Activated T-cell treated with anti-CD3 and anti-CD28 coated beads, Interleukin-2, amount 50 U/mL, for 1 hour (primary cell): Measurements from ENCODE around the gene GMCL1.
A peak's percentile ranks its signal among the peaks of the same experiment; 100 is the strongest.
"Not testable (repeated sequence)": the region's sequence is repeated elsewhere in the genome, so short reads cannot be mapped to it uniquely, and the experiment has no call there.

Experiments used
- DNase-seq: peaks from one replicate; pipeline ENCODE4 v3.0.0-alpha.2; 2020

The GMCL1 gene

DNA sequence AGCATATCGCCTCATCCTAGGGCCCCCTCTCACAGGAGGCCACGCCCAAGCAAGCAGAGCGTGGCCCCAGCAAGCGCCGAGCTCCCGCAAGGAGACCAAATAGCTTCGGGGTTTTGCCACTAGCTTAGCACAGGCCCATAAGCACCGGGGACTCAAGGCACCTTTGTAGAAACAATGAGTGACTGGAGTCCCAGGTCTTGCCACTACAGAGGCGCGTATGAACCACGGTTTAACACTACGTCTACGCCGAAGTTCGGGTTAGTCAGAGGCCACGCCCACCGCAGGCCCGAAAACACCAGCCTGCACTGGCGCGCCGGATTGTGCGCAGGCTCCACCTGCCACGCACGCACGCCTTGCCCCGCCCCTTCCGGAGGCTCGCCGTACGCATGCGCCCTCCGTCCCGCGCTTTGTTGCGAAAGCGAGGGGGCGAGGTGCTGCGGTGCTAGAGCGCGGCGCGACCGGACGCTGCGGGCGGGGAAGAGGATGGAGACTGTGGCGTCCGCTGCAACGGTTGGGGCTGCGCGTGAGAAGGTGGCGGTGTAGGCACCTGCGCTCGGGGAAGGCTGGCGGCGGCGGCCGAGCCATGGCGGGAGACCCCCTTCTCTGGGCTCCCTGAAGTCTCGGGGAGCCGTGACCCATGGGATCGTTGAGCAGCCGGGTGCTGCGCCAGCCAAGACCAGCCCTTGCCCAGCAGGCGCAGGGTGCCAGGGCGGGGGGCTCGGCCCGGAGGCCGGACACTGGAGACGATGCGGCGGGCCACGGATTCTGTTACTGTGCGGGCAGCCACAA lies at the start of gene GMCL1:
TSS of gene GMCL1 (plus strand) at position 405 of the 789 bp plus-strand sequence. CDS start at position 638, 233 bp downstream.
- peak; percentile 99 for DNase-seq

DNA sequence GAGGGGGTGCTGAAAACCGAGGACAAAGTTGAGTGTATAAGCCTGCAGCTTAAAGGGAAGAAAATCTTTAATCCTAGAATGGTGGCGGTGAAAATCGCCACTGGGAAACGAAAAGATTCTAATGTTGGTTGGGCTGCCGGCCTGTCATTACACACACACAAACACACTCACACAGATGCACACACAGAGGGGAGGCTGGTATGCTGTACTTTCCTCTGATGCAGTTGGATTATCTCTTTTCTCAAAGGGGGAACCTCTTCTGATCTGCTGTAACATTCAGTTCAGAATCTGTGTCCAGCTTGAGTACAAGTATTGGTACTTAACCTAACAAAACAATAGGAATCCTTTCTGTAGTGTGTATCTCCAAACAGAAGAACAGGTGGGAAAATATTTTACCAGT lies 48.5 kb upstream of the GMCL1 start:
- DNase-seq: no peak

- DNase-seq: no peak
Observed at GRCh38 chr2:69781321-69782248, 47.9 kb upstream of the GMCL1 start.

- no peak for DNase-seq
Observed at GRCh38 chr2:69784228-69784627, 45.2 kb upstream of the GMCL1 start.

DNA sequence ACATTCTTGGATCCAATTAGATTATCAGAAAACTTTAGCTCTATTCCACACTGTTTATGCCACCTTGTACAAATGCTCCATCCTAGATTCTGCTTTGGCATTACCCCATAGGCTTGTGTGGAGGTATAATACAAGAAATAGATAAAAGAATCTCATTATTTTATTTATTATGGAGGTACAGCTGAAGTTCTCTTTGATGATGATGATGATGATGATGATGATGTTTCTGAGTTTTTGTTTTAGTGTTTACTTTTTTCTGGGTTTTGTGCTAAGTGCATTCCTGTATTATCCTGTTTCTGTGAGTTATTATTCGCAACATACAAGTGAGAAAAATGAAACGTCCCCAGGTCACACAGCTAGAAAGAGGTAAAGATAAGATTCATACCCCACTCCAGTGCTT lies 44.1 kb upstream of the GMCL1 start:
- no peak for DNase-seq

- no peak for DNase-seq
Observed at GRCh38 chr2:69786052-69786560, 43.4 kb upstream of the GMCL1 start.

- no peak for DNase-seq
Observed at GRCh38 chr2:69789175-69789721, 40.2 kb upstream of the GMCL1 start.

- DNase-seq: no peak
Observed at GRCh38 chr2:69789772-69790600, 39.5 kb upstream of the GMCL1 start.

DNA sequence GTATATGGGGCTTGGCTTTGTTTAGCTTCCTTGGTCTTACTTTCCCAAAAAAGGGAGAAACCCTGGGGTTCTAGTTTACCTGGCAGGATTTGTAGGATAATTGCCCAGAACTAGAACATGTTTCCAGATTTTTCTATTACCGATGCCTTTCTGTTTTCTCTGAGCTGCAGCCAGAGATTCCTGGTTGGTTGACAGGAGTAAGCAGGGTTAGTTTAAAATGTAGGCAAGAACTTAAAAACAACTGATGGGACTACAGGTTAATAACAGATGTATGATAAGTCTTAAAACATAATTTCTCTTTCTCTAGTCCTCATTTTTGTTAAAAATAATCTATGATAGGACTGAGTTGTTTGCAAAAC lies 38.9 kb upstream of the GMCL1 start:
- DNase-seq: no peak

- DNase-seq: no peak
Observed at GRCh38 chr2:69791045-69791444, 38.4 kb upstream of the GMCL1 start.

GRCh38 chr2:69796174-69796573 lies 33.3 kb upstream of the GMCL1 start:
- no peak for DNase-seq

DNA sequence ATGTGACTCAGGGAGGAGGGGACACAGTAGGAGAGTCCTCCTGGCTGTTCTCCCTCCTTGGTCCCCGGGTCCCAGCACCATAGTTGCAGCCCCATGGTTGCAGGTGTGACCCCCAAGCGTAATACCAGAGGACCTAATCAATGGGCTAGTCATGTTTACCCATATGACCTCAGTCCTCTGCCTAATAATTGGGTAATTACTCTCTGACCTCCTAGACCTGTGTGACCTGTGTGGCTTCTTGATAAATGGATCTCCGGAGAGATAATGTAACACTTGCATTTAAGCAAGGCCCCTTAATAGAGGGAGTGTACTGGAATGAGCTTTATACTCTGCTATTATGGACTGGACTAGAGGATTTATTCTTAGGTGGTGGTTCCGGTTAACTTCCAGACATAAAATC lies 32.2 kb upstream of the GMCL1 start:
- no peak for DNase-seq

DNA sequence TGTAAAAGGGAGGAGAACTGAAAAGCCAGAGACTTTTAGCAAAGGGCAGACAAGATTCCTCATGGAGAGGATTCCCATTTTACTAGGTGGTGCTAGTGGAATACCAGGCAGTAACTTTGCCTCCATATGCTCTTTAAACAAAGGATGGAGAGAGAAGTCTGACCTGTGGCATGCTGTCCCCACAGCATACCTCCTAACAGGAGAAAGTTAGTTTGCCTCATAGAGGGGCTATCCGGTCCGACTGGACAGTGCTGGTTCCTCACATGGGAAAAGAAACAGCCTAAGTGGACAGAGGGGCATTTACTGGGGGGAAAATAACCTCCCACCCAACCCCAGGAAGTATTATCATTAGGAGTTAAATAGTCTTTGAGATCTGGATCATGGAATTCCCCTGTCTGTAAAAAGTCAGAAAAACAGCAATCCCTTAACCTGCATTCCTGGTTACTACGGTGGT lies 31.6 kb upstream of the GMCL1 start:
- no peak for DNase-seq

DNA sequence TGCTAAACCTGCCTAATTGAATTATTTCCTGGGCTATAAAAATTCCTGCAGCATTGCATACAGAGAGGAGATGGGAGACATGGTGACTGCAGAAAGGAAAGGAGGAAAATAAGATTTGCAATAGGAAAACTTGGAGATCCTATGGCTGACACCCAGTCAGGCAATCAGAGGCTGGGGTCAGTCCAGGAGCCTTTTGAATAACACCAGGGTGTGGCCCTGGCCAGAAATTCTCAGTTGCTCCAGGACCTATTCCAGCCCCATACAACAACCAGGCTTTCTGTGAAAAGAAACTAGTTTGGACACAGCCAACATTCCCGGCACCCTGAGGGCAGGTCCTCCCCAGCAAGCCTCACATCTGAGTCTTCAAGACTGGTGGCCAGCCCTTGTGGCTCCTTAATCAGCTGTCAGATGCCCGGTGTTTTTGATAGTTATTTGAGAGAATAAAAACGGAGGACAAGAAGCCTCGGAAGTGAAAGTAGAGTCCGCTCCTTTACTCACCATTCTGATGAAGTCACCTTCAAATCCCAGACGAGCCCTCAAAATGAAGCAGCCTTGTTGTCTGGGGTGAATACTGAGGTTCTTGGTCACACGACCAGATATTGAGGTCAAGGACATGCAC lies 31.1 kb upstream of the GMCL1 start:
- no peak for DNase-seq

GRCh38 chr2:69798909-69799526 lies 30.4 kb upstream of the GMCL1 start:
- no peak for DNase-seq

- no peak for DNase-seq
Observed at GRCh38 chr2:69801745-69802290, 27.6 kb upstream of the GMCL1 start.

DNA sequence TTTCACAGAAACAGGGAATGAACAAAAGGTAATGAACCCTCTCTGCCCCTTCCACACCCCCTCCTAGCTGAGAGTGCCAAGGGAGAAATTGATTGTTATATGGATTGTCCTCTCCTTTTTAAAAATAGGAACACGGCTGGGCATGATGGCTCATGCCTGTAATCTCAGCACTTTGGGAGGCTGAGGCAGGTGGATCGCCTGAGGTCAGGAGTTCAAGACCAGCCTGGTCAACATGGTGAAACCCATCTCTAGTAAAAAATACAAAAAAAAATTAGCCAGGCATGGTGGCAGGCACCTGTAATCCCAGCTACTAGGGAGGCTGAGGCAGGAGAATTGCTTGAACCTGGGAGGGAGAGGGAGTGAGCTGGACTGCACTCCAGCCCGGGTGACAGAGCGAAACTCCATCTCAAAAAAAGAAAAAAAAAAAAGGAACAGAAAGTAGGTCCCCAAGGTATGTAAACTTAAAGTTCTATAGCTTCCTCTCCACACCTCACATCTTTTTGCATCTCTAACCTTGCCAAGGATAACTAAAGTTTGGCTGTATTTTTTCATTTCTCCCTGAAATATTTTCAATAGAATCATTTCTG lies 26.6 kb upstream of the GMCL1 start:
- DNase-seq: not testable (repeated sequence)

DNA sequence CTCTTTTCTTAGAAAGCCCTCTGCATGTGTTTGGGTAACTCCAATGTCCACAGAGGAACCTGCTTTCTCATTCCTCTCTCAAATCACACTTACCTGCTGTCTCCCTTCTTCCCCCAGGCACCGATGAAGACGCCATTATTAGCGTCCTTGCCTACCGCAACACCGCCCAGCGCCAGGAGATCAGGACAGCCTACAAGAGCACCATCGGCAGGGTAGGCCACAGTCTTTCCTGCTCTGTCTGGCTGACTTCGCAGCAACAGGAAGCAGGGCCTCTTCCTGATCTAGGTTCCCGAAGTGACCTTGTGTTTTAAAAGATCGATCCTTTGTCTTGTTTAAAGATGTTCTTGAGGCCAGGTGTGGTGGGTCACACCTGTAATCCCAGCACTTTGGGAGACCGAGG lies 25.0 kb upstream of the GMCL1 start:
- DNase-seq: no peak

- no peak for DNase-seq
Observed at GRCh38 chr2:69805887-69806286, 23.6 kb upstream of the GMCL1 start.

DNA sequence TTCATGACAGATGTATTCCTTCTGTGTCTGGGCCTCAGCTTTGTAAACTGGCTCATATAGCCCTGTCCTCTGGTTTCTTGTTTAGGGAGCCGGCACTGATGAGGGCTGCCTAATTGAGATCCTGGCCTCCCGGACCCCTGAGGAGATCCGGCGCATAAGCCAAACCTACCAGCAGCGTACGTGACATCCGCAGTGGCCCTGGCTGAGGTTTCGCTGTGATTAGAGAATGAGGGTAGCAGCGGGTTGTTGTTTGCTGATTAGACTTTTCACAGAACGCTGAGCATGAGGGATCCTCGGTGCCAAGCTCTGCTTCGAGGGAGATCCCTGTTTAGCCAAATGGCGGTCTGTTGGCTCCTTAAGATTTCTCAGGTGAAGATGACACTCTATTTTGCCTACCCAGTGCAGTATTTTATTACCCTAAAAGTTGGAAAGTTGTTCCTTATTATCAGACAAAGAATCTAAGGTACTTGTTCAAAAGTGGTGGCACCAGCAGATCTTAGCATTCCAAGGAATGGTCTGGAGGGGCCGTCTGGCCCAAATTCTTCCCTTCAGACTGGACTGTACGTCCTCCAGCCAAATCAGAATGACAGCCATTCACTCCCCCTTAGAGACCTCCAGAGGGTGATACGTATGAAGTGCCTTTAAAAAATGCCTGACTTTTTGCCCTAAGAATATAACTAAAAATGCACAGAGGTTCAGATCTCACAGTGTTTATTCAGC lies 21.5 kb upstream of the GMCL1 start:
- DNase-seq: no peak
